ENCODE data around the gene MYO16.

Gene MYO16

DNA sequence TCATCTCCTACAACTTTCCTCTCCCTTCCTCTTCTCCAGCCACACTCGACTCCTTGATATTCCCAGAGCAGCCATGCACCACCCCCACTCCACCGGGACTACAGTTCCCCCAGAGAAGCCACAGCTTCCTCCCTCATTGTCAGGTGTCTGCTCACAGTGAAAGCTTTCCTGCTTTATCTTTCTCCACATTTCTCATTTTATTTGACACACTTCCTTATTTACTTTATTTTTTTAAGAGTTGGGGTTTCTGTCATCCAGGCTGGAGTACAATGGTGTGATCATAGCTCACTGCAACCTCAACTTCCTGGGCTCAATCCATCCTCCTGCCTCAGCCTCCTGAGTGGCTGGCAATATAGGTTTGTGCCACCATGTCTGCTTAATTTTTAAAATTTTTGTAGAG is 464.6 kb downstream of the MYO16 start:
- Histone ChIP-seq H3K4me1 (ENCODE audit: control insufficient read depth, insufficient read depth, low read depth, low read length) (peaks cover 5% of the 10 kb centered on the region), H3K4me3 (ENCODE audit: insufficient read depth in 1 of 2, low read depth in 1 of 2, low read length in 2 of 2) (no peak overlapping the region), H3K79me1 (replicated peaks; ENCODE audit: low read length, poor library complexity, severe bottlenecking) (no peaks in the 10 kb centered on the region), H3K36me3 (ENCODE audit: control insufficient read depth in 1 of 2, insufficient read depth in 2 of 2, low read depth in 1 of 2, low read length in 2 of 2) (no peaks in the 10 kb centered on the region), H3K9me3 (ENCODE audit: control insufficient read depth, low read length) (peaks cover 3% of the 10 kb centered on the region), H3K14ac (ENCODE audit: low read length in 2 of 2) (no peak overlapping the region), H3K4me2 (ENCODE audit: low read length, poor library complexity, severe bottlenecking) (no peak overlapping the region), H2AFZ (ENCODE audit: low read depth, low read length) (no peak overlapping the region), H4K8ac (ENCODE audit: low read length) (no peak overlapping the region), H3K9ac (ENCODE audit: low read length) (no peak overlapping the region), H3K27me3 (ENCODE audit: control insufficient read depth in 1 of 2, insufficient read depth in 1 of 2, low read length in 2 of 2) (peaks cover 0 to 3% of the 10 kb centered on the region in 2 experiments), H3K23ac (ENCODE audit: low read length in 2 of 2) (no peak overlapping the region), H2AK5ac (ENCODE audit: low read length, severe bottlenecking) (no peak overlapping the region), H3K18ac (ENCODE audit: low read depth in 1 of 2, low read length in 2 of 2) (no peak overlapping the region), H3K27ac (ENCODE audit: low read length, poor library complexity, severe bottlenecking) (no peak overlapping the region), H2BK5ac (ENCODE audit: low read depth, low read length, poor library complexity, severe bottlenecking) (no peak overlapping the region), H2BK12ac (ENCODE audit: low read length in 2 of 2) (no peak overlapping the region), H3K4ac (ENCODE audit: low read depth in 1 of 2, low read length in 2 of 2) (no peak overlapping the region), H4K91ac (ENCODE audit: low read length) (no peak overlapping the region), H2BK15ac (ENCODE audit: low read depth, poor library complexity, severe bottlenecking) (no peak overlapping the region), H2BK120ac (ENCODE audit: low read depth, low read length) (no peak overlapping the region)
- no peak for DNase-seq
- 75% methylated on average over 2 of the region's 2 CpGs for WGBS

DNA sequence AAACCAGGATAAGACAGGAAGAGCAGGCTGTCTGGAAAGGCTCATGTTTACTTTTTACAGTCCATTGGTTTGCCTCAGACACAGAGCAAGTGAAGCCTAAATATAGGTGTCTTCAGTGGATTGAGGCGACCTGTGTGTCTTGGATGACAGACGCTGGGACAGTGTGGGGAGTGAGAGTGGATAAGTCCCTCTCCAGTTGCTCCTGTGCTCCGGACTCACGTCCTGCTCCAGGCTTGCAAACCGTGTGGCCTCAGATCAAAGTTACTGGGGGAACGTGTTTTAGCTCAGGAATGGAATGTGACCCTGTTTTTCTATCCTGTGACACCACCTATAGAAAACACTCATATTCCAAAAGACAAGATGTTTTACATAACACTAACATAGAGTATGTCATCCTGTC is 465.7 kb downstream of the MYO16 start:
- Histone ChIP-seq H3K14ac (ENCODE audit: low read length in 2 of 2) (no peak overlapping the region), H3K27me3 (ENCODE audit: control insufficient read depth in 1 of 2, insufficient read depth in 1 of 2, low read length in 2 of 2) (peaks cover 0 to 3% of the 10 kb centered on the region in 2 experiments), H3K36me3 (ENCODE audit: control insufficient read depth in 1 of 2, insufficient read depth in 2 of 2, low read depth in 1 of 2, low read length in 2 of 2) (no peaks in the 10 kb centered on the region), H2AK5ac (ENCODE audit: low read length, severe bottlenecking) (no peak overlapping the region), H3K79me1 (replicated peaks; ENCODE audit: low read length, poor library complexity, severe bottlenecking) (no peaks in the 10 kb centered on the region), H3K4me2 (ENCODE audit: low read length, poor library complexity, severe bottlenecking) (no peak overlapping the region), H3K9ac (ENCODE audit: low read length) (no peak overlapping the region), H3K4me3 (ENCODE audit: insufficient read depth in 1 of 2, low read depth in 1 of 2, low read length in 2 of 2) (no peak overlapping the region), H3K18ac (ENCODE audit: low read depth in 1 of 2, low read length in 2 of 2) (no peak overlapping the region), H2AFZ (ENCODE audit: low read depth, low read length) (no peak overlapping the region), H3K4me1 (ENCODE audit: control insufficient read depth, insufficient read depth, low read depth, low read length) (peaks cover 5% of the 10 kb centered on the region), H2BK12ac (ENCODE audit: low read length in 2 of 2) (no peak overlapping the region), H4K91ac (ENCODE audit: low read length) (no peak overlapping the region), H2BK5ac (ENCODE audit: low read depth, low read length, poor library complexity, severe bottlenecking) (no peak overlapping the region), H3K27ac (ENCODE audit: low read length, poor library complexity, severe bottlenecking) (no peak overlapping the region), H3K4ac (ENCODE audit: low read depth in 1 of 2, low read length in 2 of 2) (no peak overlapping the region), H2BK120ac (ENCODE audit: low read depth, low read length) (no peak overlapping the region), H3K23ac (ENCODE audit: low read length in 2 of 2) (no peak overlapping the region), H4K8ac (ENCODE audit: low read length) (no peak overlapping the region), H2BK15ac (ENCODE audit: low read depth, poor library complexity, severe bottlenecking) (no peak overlapping the region), H3K9me3 (ENCODE audit: control insufficient read depth, low read length) (peaks cover 3% of the 10 kb centered on the region)
- WGBS: 46% methylated on average over 4 of the region's 6 CpGs
- peak; percentile 9 for DNase-seq

GRCh38 chr13:109096101-109096500 is 466.7 kb downstream of the MYO16 start:
- peak; percentile 35 for DNase-seq
- Histone ChIP-seq H3K18ac (ENCODE audit: low read depth in 1 of 2, low read length in 2 of 2) (no peak overlapping the region), H3K4ac (ENCODE audit: low read depth in 1 of 2, low read length in 2 of 2) (peak overlapping the region in 1 of 2 experiments; percentile 3), H2BK5ac (ENCODE audit: low read depth, low read length, poor library complexity, severe bottlenecking) (no peak overlapping the region), H3K27me3 (ENCODE audit: control insufficient read depth in 1 of 2, insufficient read depth in 1 of 2, low read length in 2 of 2) (no peaks in the 10 kb centered on the region), H2AFZ (ENCODE audit: low read depth, low read length) (peak overlapping the region; percentile 6), H3K79me1 (replicated peaks; ENCODE audit: low read length, poor library complexity, severe bottlenecking) (no peaks in the 10 kb centered on the region), H2BK15ac (ENCODE audit: low read depth, poor library complexity, severe bottlenecking) (no peak overlapping the region), H3K9ac (ENCODE audit: low read length) (no peak overlapping the region), H3K27ac (ENCODE audit: low read length, poor library complexity, severe bottlenecking) (no peak overlapping the region), H3K36me3 (ENCODE audit: control insufficient read depth in 1 of 2, insufficient read depth in 2 of 2, low read depth in 1 of 2, low read length in 2 of 2) (no peaks in the 10 kb centered on the region), H4K91ac (ENCODE audit: low read length) (no peak overlapping the region), H2AK5ac (ENCODE audit: low read length, severe bottlenecking) (no peak overlapping the region), H3K4me1 (ENCODE audit: control insufficient read depth, insufficient read depth, low read depth, low read length) (peaks cover 5% of the 10 kb centered on the region), H3K23ac (ENCODE audit: low read length in 2 of 2) (no peak overlapping the region), H2BK120ac (ENCODE audit: low read depth, low read length) (no peak overlapping the region), H3K4me2 (ENCODE audit: low read length, poor library complexity, severe bottlenecking) (no peak overlapping the region), H3K9me3 (ENCODE audit: control insufficient read depth, low read length) (peaks cover 3% of the 10 kb centered on the region), H3K4me3 (ENCODE audit: insufficient read depth in 1 of 2, low read depth in 1 of 2, low read length in 2 of 2) (no peak overlapping the region), H4K8ac (ENCODE audit: low read length) (peak overlapping the region; percentile 39), H3K14ac (ENCODE audit: low read length in 2 of 2) (no peak overlapping the region), H2BK12ac (ENCODE audit: low read length in 2 of 2) (no peak overlapping the region)
- 30% methylated on average over 6 of the region's 6 CpGs for WGBS

DNA sequence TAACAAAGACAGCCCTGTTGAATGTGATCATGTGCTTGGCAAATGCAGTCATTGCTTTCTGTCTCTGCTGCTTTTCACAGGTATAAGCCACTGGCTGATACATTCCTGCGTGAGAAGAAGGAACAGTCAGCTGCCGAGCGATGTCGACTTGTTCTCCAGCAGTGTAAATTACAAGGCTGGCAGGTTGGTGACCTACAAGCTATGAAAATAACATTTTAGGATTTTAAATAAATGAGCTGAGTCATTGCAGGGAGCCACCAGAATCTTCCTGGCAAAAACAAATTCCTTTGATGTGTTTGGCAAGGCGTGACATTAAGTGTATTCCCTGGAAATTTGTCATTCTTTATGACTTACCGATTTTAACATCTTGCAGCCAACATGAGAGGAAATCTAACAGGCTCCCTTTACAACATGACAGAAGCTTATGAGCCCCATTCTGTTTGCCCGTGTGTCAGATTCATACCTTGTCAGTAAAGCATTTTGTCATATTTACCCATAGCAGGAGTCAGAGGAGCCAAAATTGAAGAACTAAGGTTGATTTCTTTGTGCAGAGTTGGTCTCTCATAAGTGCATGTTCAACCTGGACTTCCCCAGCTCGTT is 471.4 kb downstream of the MYO16 start:
- no peak overlapping the region for H3K9ac ChIP-seq (ENCODE audit: low read length)
- H4K8ac ChIP-seq (ENCODE audit: low read length): no peak overlapping the region
- no peak for DNase-seq
- no peaks in the 10 kb centered on the region for H3K9me3 ChIP-seq (ENCODE audit: control insufficient read depth, low read length)
- no peak overlapping the region for H2BK120ac ChIP-seq (ENCODE audit: low read depth, low read length)
- WGBS: 81% methylated on average over 8 of the region's 8 CpGs
- no peaks in the 10 kb centered on the region for H3K27me3 ChIP-seq (ENCODE audit: control insufficient read depth in 1 of 2, insufficient read depth in 1 of 2, low read length in 2 of 2)
- peaks cover 3% of the 10 kb centered on the region for H3K4me1 ChIP-seq (ENCODE audit: control insufficient read depth, insufficient read depth, low read depth, low read length)
- H2AK5ac ChIP-seq (ENCODE audit: low read length, severe bottlenecking): no peak overlapping the region
- no peaks in the 10 kb centered on the region for H3K79me1 ChIP-seq (replicated peaks; ENCODE audit: low read length, poor library complexity, severe bottlenecking)
- no peak overlapping the region for H3K18ac ChIP-seq (ENCODE audit: low read depth in 1 of 2, low read length in 2 of 2)
- H4K91ac ChIP-seq (ENCODE audit: low read length): no peak overlapping the region
- H3K4ac ChIP-seq (ENCODE audit: low read depth in 1 of 2, low read length in 2 of 2): no peak overlapping the region
- H2BK12ac ChIP-seq (ENCODE audit: low read length in 2 of 2): no peak overlapping the region
- H2BK15ac ChIP-seq (ENCODE audit: low read depth, poor library complexity, severe bottlenecking): no peak overlapping the region
- H3K4me2 ChIP-seq (ENCODE audit: low read length, poor library complexity, severe bottlenecking): no peak overlapping the region
- H2AFZ ChIP-seq (ENCODE audit: low read depth, low read length): no peak overlapping the region
- H3K27ac ChIP-seq (ENCODE audit: low read length, poor library complexity, severe bottlenecking): peak overlapping the region; percentile 1
- no peak overlapping the region for H2BK5ac ChIP-seq (ENCODE audit: low read depth, low read length, poor library complexity, severe bottlenecking)
- H3K23ac ChIP-seq (ENCODE audit: low read length in 2 of 2): no peak overlapping the region
- no peaks in the 10 kb centered on the region for H3K36me3 ChIP-seq (ENCODE audit: control insufficient read depth in 1 of 2, insufficient read depth in 2 of 2, low read depth in 1 of 2, low read length in 2 of 2)
- H3K14ac ChIP-seq (ENCODE audit: low read length in 2 of 2): no peak overlapping the region
- H3K4me3 ChIP-seq (ENCODE audit: insufficient read depth in 1 of 2, low read depth in 1 of 2, low read length in 2 of 2): no peak overlapping the region
